Smooth muscle cell (in vitro differentiated cells): ENCODE results near the gene RNF220. TPM values are rescaled to one million over a fixed set of nuclear protein-coding genes. Genes with fewer than 3 reads are reported as not detected.
A peak's percentile ranks its signal among the peaks of the same experiment; 100 is the strongest.

Experiments used
- DNase-seq: peaks from one replicate; lab custom pipeline; 2025; ENCODE audit not compliant: unreplicated experiment; lab: John Stamatoyannopoulos, UW
- H2AFZ ChIP-seq: fragments of 200-600 bp; sonication (generic); 2 replicates; pipeline ENCODE4 v1.6.0; 2016; ENCODE audit warnings: antibody characterized with exemption, low read depth, mild to moderate bottlenecking
- H3F3A ChIP-seq: fragments of 200-600 bp; sonication (generic); 2 replicates; pipeline ENCODE4 v1.6.0; 2017; ENCODE audit warnings: antibody characterized with exemption, low read depth
- H3K27ac ChIP-seq: fragments of 200-600 bp; sonication (generic); 2 replicates; pipeline ENCODE4 v1.5.1; 2016; ENCODE audit warnings: low read depth, mild to moderate bottlenecking
- H3K27me3 ChIP-seq: fragments of 200-600 bp; sonication (generic); 2 replicates; pipeline ENCODE4 v1.6.1; 2016; ENCODE audit warnings: low read depth, mild to moderate bottlenecking
- H3K36me3 ChIP-seq: fragments of 200-600 bp; sonication (generic); 2 replicates; pipeline ENCODE4 v1.5.1; 2016; ENCODE audit warnings: low read depth
- H3K4me1 ChIP-seq: fragments of 200-600 bp; sonication (generic); 2 replicates; pipeline ENCODE4 v1.5.1; 2016; ENCODE audit warnings: low read depth
- H3K4me2 ChIP-seq: fragments of 200-600 bp; sonication (generic); 2 replicates; pipeline ENCODE4 v1.6.0; 2016; ENCODE audit warnings: mild to moderate bottlenecking
- H3K4me3 ChIP-seq: fragments of 200-600 bp; sonication (generic); 2 replicates; pipeline ENCODE4 v1.5.1; 2016; ENCODE audit warnings: mild to moderate bottlenecking
- H3K79me2 ChIP-seq: fragments of 200-600 bp; sonication (generic); 2 replicates; pipeline ENCODE4 v1.6.0; 2016; ENCODE audit warnings: low read depth, mild to moderate bottlenecking
- H3K9ac ChIP-seq: fragments of 200-600 bp; sonication (generic); 2 replicates; pipeline ENCODE4 v1.6.0; 2016; ENCODE audit warnings: low read depth
- H3K9me3 ChIP-seq: fragments of 200-600 bp; sonication (generic); replicated peaks from 2 replicates; pipeline ENCODE4 v1.5.1; 2016; ENCODE audit warnings: low read depth
- H4K20me1 ChIP-seq: fragments of 200-600 bp; sonication (generic); 2 replicates; pipeline ENCODE4 v1.6.0; 2016; ENCODE audit warnings: low read depth
- WGBS: methylation state at CpG from one replicate; pipeline ENCODE4 v1.1.7; 2016; ENCODE audit warnings: low lambda C conversion rate; 5-methylcytosine and 5-hydroxymethylcytosine counted together
- polyA plus RNA-seq: library from polyadenylated mRNA; unstranded; fragments of >200 nt; fragmentation: Nextera tagmentation; extraction: Ambion mirVana; gene quantifications from 2 replicates; pipeline ENCODE4 v1.2.1, GENCODE V29; 2016
- total RNA-seq: library from RNA; depleted of rRNA; stranded (reverse); fragments of >200 nt; gene quantifications from 2 replicates; pipeline ENCODE4 v1.2.3, GENCODE V29; 2014
- TF ChIP-seq, protein P1 (sequence below): fragments of 200-600 bp; sonication (generic); IDR thresholded peaks from 2 replicates; pipeline ENCODE4 v1.5.1; 2017; ENCODE audit warnings: borderline replicate concordance, mild to moderate bottlenecking, antibody characterized with exemption; ENCODE audit not compliant: insufficient read depth, poor library complexity, severe bottlenecking

Gene RNF220
- total and polyA plus RNA-seq, 2 experiments from 2014 or later: 65.8 to 71.1 TPM

DNA sequence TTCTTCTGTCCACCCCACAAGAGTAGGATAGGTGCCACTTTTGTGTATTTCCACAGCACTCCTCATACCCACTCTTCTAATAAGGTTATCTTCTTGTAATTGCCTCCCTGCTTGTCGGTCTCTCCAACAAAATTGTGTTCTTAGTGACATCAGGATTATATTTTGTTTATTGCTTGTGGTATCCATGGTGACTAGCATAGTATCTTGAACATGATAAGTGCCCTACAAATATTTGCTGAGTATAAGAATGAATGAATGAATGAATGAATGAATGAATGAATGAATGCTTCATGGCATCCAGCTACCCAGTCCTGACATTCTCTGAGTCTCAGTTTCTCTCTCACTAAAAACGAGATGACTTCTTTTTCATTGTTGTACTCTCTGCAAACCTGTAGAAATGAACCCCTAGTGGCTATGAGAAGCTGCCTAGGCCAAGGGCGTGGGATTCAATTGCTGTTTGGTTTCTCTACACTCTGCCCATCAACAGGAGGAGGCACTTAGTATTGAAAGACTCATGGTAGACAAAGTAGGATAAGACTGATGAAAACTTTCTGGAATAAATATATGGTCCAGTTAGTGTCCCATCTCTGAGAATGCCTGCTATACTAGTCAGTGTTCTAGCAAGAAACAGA lies 148.2 kb downstream of the RNF220 start:
- Histone ChIP-seq H3K79me2 (no peaks in the 10 kb centered on the region), H3K4me3 (no peak overlapping the region), H3K9me3 (no peaks in the 10 kb centered on the region), H3K27me3 (no peaks in the 10 kb centered on the region), H3K4me1 (no peaks in the 10 kb centered on the region), H3K27ac (no peak overlapping the region), H2AFZ (no peak overlapping the region), H3K9ac (no peak overlapping the region), H3K4me2 (peak overlapping the region; percentile 43), H3F3A (no peaks in the 10 kb centered on the region), H3K36me3 (no peaks in the 10 kb centered on the region), H4K20me1 (no peaks in the 10 kb centered on the region)
- TF ChIP-seq, protein P1, sequence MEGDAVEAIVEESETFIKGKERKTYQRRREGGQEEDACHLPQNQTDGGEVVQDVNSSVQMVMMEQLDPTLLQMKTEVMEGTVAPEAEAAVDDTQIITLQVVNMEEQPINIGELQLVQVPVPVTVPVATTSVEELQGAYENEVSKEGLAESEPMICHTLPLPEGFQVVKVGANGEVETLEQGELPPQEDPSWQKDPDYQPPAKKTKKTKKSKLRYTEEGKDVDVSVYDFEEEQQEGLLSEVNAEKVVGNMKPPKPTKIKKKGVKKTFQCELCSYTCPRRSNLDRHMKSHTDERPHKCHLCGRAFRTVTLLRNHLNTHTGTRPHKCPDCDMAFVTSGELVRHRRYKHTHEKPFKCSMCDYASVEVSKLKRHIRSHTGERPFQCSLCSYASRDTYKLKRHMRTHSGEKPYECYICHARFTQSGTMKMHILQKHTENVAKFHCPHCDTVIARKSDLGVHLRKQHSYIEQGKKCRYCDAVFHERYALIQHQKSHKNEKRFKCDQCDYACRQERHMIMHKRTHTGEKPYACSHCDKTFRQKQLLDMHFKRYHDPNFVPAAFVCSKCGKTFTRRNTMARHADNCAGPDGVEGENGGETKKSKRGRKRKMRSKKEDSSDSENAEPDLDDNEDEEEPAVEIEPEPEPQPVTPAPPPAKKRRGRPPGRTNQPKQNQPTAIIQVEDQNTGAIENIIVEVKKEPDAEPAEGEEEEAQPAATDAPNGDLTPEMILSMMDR: no peak
- 73% methylated on average over 3 of the region's 3 CpGs for WGBS
- DNase-seq: no peak

DNA sequence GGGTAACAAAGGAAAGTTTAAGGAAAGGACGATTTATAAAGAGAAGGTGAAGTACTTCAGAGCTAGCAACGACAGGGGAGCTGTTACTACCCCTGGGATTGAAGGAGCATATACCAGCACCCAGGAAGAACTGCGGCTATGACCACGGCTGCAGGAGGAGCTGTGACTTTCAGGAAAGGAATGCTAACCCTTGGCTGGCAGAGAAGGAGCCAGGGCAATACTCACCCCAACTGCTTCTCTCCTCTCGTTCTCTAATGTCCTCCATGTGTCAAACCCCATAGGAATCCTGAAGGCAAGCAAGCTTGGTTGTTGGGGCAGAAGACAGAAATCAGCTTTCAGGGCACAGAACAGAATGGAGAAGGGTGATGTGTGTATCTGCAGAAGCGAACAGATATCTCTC lies 148.7 kb downstream of the RNF220 start:
- Histone ChIP-seq H3F3A (no peaks in the 10 kb centered on the region), H3K27me3 (no peaks in the 10 kb centered on the region), H3K79me2 (no peaks in the 10 kb centered on the region), H3K4me1 (no peaks in the 10 kb centered on the region), H2AFZ (no peak overlapping the region), H3K4me3 (no peak overlapping the region), H3K9me3 (no peaks in the 10 kb centered on the region), H3K36me3 (no peaks in the 10 kb centered on the region), H3K27ac (no peak overlapping the region), H3K9ac (no peak overlapping the region), H3K4me2 (no peak overlapping the region), H4K20me1 (no peaks in the 10 kb centered on the region)
- 53% methylated on average over 6 of the region's 6 CpGs for WGBS
- TF ChIP-seq, protein P1: no peak
- no peak for DNase-seq

DNA sequence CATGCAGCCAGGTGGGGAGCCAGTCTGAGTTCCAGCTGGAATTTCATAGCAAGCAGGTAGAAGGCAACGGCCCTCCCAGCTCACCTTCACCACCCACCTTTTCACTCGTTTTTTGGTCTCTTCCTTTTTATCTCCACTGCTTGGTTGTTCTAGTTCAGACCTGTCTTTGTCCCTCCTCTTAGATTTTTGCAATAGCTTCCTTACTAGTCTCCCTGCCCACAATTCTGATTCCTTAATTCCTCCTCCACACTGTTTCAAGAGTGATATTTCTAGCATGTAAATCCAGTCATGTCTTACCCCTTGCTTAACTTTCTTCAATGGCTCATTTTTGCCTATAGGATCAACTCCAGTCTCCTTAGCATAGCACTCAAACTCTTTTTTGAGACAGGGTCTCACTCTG lies 149.7 kb downstream of the RNF220 start:
- Histone ChIP-seq H3K4me3 (no peak overlapping the region), H3K36me3 (no peaks in the 10 kb centered on the region), H3F3A (no peaks in the 10 kb centered on the region), H3K27me3 (no peaks in the 10 kb centered on the region), H3K9me3 (no peaks in the 10 kb centered on the region), H3K4me2 (no peak overlapping the region), H4K20me1 (no peaks in the 10 kb centered on the region), H2AFZ (no peak overlapping the region), H3K4me1 (no peaks in the 10 kb centered on the region), H3K79me2 (no peaks in the 10 kb centered on the region), H3K9ac (no peak overlapping the region), H3K27ac (no peak overlapping the region)
- TF ChIP-seq, protein P1: no peak
- WGBS: 67% methylated on average over 2 of the region's 2 CpGs
- DNase-seq: no peak

DNA sequence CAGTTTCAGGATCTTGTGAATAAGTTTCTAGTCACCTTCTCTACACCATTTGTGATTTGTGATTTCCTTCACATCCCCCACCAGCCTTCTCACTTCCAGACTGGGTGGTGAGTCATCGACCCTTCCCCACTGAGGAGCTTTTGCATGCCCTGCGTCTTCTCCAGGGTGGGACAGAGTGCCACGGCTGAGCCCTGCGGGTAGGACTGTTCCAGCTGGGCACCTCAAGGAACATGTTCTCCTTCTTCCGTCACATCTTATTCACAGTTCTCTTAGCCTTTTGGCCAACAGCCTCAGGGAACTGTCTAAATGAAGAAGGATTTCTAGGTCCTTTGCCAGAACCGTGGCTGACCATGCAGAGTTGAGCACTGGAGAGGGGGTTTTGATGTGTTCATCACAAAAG lies 152.7 kb downstream of the RNF220 start:
- no peak overlapping the region for H3K27ac ChIP-seq
- DNase-seq: no peak
- 43% methylated on average over 6 of the region's 6 CpGs for WGBS

More for the DNA sequence above, 152.7 kb downstream of the RNF220 start:
- Histone ChIP-seq H3K79me2 (no peaks in the 10 kb centered on the region), H3K27me3 (peaks cover 8% of the 10 kb centered on the region), H3F3A (no peaks in the 10 kb centered on the region), H3K9ac (no peak overlapping the region), H4K20me1 (no peaks in the 10 kb centered on the region), H3K4me1 (no peaks in the 10 kb centered on the region), H3K9me3 (no peaks in the 10 kb centered on the region), H3K36me3 (no peaks in the 10 kb centered on the region), H3K4me2 (no peak overlapping the region), H3K4me3 (no peak overlapping the region), H2AFZ (no peak overlapping the region)
- TF ChIP-seq, protein P1: no peak
